Smooth muscle cell of the umbilical artery (primary cell): ENCODE data around the gene SERP1. TPM values are rescaled to one million over a fixed set of nuclear protein-coding genes. Genes with fewer than 3 reads are reported as not detected.

Experiments
- total RNA-seq: library from RNA; depleted of rRNA; stranded (reverse); fragments of >200 nt; gene quantifications from 2 replicates; pipeline ENCODE4 v1.2.3, GENCODE V29; 2014

Gene SERP1
- total RNA-seq: 214 and 229 TPM in 2 replicates

GRCh38 chr3:150546226-150547044 is at the start of gene SERP1, which contains the start of gene EIF2A:
SERP1 (minus strand) TSS chr3:150546496; CDS start chr3:150546135, 361 bp downstream.
EIF2A (plus strand) TSS chr3:150546787; CDS start chr3:150546803, 16 bp downstream.

Other genes starting within 250 kb of the SERP1 start
- 9.5 and 18.0 TPM in 2 replicates for gene TSC22D2, start 138.2 kb downstream of the SERP1 start, total RNA-seq
- 188 and 205 TPM in 2 replicates for gene EIF2A, start 291 bp upstream of the SERP1 start, total RNA-seq
- 200 and 238 TPM in 2 replicates for gene SELENOT, start 56.8 kb upstream of the SERP1 start, total RNA-seq
- gene ERICH6, start 157.4 kb upstream of the SERP1 start, total RNA-seq: not detected in 2 replicates
- 31.2 and 40.9 TPM in 2 replicates for gene SIAH2, start 216.7 kb upstream of the SERP1 start, total RNA-seq